ENCODE results near the gene GREB1.

GRCh38 chr2:11551569-11552259, 17.9 kb downstream of the GREB1 start:
- TF ChIP-seq EZH2 (IDR thresholded peaks at IDR 0.05; ENCODE audit: borderline replicate concordance, low read length), result no peak
- no peak for TF ChIP-seq CTCF (conservative IDR thresholded peaks at IDR 0.05 in 1 of 2, IDR thresholded peaks at IDR 0.05 in 1 of 2; ENCODE audit: extremely low read depth in 1 of 2, insufficient read depth in 1 of 2, low read depth in 1 of 2, low read length in 2 of 2)
